ENCODE results near the gene MAML2. TPM values are rescaled to one million over a fixed set of nuclear protein-coding genes. Genes with fewer than 3 reads are reported as not detected.

MAML2 gene
- total RNA-seq, 1 experiment from 2014 or later: 2.7 TPM

DNA sequence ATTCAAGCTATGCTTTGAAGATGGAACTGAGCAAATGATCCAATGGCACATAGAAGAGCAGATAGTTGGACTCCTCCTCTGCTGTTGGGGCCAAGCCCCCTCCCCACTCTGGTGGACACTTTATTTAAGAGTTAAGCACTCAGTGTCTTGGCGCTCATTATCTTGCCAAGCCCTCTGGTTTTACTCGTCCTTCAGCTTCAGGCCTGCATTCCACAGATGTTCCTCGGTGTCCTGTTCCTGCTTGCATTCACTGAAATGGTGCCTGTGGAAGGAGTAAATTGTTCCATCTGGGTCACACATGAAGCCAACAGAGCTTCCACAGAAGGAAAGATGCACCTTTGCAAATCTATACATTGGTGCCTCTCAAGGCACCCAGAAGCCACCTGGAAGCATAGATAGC lies 26.1 kb downstream of the MAML2 start:
- H2AK5ac ChIP-seq (ENCODE audit: insufficient read length, low read length): no peak overlapping the region
- no peak overlapping the region for H3K23ac ChIP-seq (ENCODE audit: insufficient read length, low read depth, low read length)
- H3K56ac ChIP-seq (ENCODE audit: insufficient read length, low read depth, low read length): no peak overlapping the region
- no peak overlapping the region for H2AFZ ChIP-seq (ENCODE audit: low read length)
- H3K27ac Mint-ChIP-seq: no peak overlapping the region
- H2BK120ac ChIP-seq (ENCODE audit: low read depth, low read length, poor library complexity, severe bottlenecking): no peak overlapping the region
- no CpG with 5 or more reads among the region's 3 CpGs for WGBS (ENCODE audit: extremely low coverage, insufficient read length, low lambda C conversion rate)
- no peak overlapping the region for H3K14ac ChIP-seq (ENCODE audit: insufficient read depth, low read length)
- no peak overlapping the region for H3T11ph ChIP-seq (ENCODE audit: low read length)
- H3K4me2 ChIP-seq (ENCODE audit: insufficient read depth, insufficient read length, low read length): no peak overlapping the region
- no peak for DNase-seq
- TF ChIP-seq, protein P1, sequence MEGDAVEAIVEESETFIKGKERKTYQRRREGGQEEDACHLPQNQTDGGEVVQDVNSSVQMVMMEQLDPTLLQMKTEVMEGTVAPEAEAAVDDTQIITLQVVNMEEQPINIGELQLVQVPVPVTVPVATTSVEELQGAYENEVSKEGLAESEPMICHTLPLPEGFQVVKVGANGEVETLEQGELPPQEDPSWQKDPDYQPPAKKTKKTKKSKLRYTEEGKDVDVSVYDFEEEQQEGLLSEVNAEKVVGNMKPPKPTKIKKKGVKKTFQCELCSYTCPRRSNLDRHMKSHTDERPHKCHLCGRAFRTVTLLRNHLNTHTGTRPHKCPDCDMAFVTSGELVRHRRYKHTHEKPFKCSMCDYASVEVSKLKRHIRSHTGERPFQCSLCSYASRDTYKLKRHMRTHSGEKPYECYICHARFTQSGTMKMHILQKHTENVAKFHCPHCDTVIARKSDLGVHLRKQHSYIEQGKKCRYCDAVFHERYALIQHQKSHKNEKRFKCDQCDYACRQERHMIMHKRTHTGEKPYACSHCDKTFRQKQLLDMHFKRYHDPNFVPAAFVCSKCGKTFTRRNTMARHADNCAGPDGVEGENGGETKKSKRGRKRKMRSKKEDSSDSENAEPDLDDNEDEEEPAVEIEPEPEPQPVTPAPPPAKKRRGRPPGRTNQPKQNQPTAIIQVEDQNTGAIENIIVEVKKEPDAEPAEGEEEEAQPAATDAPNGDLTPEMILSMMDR (conservative IDR thresholded peaks at IDR 0.05): no peak
- no peak overlapping the region for H3K27ac ChIP-seq (ENCODE audit: insufficient read length, low read depth, low read length)
- H2BK15ac ChIP-seq (ENCODE audit: low read depth, low read length): no peak overlapping the region
- H3K36me3 Mint-ChIP-seq (ENCODE audit: insufficient read depth in 1 of 3, low read depth in 3 of 3): no peaks in the 10 kb centered on the region; a peak in 1 of 7 replicates
- no peaks in the 10 kb centered on the region for H3K9me3 Mint-ChIP-seq
- no peak overlapping the region for H3K18ac ChIP-seq (ENCODE audit: insufficient read length, low read depth, low read length)
- no peaks in the 10 kb centered on the region for H3K27me3 ChIP-seq (ENCODE audit: insufficient read depth, low read length)
- no peak overlapping the region for H4K8ac ChIP-seq (replicated peaks; ENCODE audit: insufficient read length, low read depth, low read length)
- H4K5ac ChIP-seq (ENCODE audit: insufficient read length, low read depth, low read length): no peak overlapping the region
- no peaks in the 10 kb centered on the region for H3K79me1 ChIP-seq (ENCODE audit: insufficient read depth, low read depth, low read length, poor library complexity, severe bottlenecking)
- no peak overlapping the region for H4K91ac ChIP-seq (ENCODE audit: insufficient read length, low read depth, low read length)
- H4K20me1 ChIP-seq (ENCODE audit: control insufficient read depth, insufficient read depth, insufficient read length): no peaks in the 10 kb centered on the region
- no peak overlapping the region for H3K4me3 Mint-ChIP-seq
- no peaks in the 10 kb centered on the region for H3K27me3 Mint-ChIP-seq (ENCODE audit: low read depth)
- H2BK12ac ChIP-seq (ENCODE audit: insufficient read length, low read depth, low read length): no peak overlapping the region
- peaks cover 35 to 49% of the 10 kb centered on the region in 2 experiments for H3K4me1 Mint-ChIP-seq
- no peak overlapping the region for H3K9ac ChIP-seq (ENCODE audit: extremely low read depth, insufficient read length, low read length)
- H3K23me2 ChIP-seq (ENCODE audit: insufficient read length, low read depth, low read length, poor library complexity, severe bottlenecking): no peaks in the 10 kb centered on the region
- H2BK5ac ChIP-seq (ENCODE audit: insufficient read length, low read length): no peak overlapping the region
- H3K79me2 ChIP-seq (ENCODE audit: insufficient read depth, low read length): peaks cover 2% of the 10 kb centered on the region; the same call in 1 of the 2 replicates
- no peak overlapping the region for H3K4ac ChIP-seq (ENCODE audit: low read depth, low read length)
- peaks cover 9% of the 10 kb centered on the region; the same call in 1 of the 2 replicates for H3K4me1 ChIP-seq (ENCODE audit: insufficient read depth, low read length)
- H3K9me3 ChIP-seq (ENCODE audit: control insufficient read depth, low read depth, low read length): no peaks in the 10 kb centered on the region
- H2BK20ac ChIP-seq (ENCODE audit: low read depth, low read length, poor library complexity, severe bottlenecking): no peak overlapping the region
